GM21529 (cell line): ENCODE results near the gene RTKN2.
"Not testable (repeated sequence)": the region's sequence is repeated elsewhere in the genome, so short reads cannot be mapped to it uniquely, and the experiment has no call there.

Experiments
- ATAC-seq: cut with Tn5 transposase; IDR thresholded peaks from one replicate; pipeline ENCODE4 v1.9.1; 2021; ENCODE audit not compliant: unreplicated experiment

The RTKN2 gene, protein sequence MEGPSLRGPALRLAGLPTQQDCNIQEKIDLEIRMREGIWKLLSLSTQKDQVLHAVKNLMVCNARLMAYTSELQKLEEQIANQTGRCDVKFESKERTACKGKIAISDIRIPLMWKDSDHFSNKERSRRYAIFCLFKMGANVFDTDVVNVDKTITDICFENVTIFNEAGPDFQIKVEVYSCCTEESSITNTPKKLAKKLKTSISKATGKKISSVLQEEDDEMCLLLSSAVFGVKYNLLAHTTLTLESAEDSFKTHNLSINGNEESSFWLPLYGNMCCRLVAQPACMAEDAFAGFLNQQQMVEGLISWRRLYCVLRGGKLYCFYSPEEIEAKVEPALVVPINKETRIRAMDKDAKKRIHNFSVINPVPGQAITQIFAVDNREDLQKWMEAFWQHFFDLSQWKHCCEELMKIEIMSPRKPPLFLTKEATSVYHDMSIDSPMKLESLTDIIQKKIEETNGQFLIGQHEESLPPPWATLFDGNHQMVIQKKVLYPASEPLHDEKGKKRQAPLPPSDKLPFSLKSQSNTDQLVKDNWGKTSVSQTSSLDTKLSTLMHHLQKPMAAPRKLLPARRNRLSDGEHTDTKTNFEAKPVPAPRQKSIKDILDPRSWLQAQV

DNA sequence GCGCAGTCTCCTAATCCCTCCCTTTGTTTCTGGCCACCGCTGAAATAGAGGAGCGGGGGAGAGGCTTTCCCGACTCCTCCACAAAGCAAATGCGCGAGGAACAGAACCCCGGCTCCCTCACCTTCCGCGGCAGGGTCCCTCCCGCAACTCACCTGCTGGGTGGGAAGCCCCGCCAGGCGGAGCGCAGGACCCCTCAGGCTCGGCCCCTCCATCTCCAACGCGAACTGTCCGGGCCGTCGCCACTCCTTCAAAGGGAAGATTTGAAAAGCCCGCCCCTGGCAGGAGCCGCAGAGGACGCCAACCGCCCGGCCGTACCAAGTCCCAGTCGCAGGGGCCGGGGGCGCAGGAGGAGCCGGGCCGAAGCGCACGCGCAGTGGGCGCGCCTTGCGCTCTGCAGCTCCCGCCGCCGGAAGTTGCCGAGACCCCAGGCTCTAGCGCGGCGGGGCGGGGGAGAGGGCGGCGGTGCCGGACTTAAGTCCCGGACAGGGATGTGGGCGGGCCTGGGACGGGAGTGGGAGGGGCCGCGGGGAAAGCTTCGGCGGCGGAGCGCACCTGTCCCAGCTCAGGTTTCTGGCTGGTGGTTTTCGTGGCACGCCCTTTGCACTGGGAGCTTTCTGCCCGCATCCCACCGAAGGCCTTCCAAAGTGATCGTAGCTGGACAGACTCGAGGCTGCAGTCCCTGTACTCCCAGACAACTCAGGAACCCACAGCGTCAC, at the start of gene RTKN2:
Gene RTKN2 (minus strand): TSS at position 446 of the 716 bp plus-strand sequence. CDS start 234 bp downstream, at position 212.
- ATAC-seq, result peak; percentile 75

DNA sequence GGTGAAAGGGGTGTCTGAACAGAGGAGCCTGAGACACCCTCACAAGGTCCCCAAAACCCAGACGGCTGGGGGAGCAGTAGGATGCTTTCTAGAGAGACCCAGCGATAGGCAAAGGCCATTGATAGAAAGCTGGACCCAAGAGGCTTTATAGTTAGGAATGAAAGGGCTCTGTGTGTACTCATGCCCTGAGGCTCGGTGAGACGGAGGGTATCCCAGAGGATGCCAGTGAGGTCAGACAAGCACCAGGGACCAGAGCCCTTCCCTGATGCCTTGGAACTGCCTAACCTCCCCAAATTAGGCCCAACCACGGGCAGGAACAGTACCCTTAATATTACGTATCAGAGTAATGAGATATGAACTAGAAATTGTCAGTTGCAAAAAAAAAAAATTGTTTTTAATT, 48.6 kb upstream of the RTKN2 start:
- no peak for ATAC-seq

GRCh38 chr10:62309254-62309653, 40.6 kb upstream of the RTKN2 start:
- ATAC-seq, result no peak

DNA sequence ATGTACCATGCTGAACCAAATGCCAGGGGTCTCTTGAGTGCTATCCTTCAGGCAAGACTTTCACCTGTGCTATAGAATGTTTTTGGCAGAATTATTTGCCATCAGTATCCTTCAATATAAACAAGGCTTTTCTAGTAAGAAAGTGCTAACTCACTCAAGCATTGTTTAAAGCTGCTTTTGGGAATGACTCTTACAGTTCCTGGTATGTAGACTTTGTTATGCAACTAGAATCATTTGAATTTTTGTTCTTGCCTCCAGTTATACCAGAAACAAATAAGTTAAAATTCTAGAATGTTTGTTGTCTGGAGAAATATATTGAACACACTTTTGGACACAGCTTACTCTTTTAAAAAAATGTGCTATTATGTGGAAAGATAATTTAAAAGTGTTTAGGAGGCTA, 39.5 kb upstream of the RTKN2 start:
- no peak for ATAC-seq

- ATAC-seq, result no peak
Measured at GRCh38 chr10:62307635-62308034, 39.0 kb upstream of the RTKN2 start.

- no peak for ATAC-seq
Measured at GRCh38 chr10:62306663-62307062, 38.0 kb upstream of the RTKN2 start.

GRCh38 chr10:62305813-62306212, 37.2 kb upstream of the RTKN2 start:
- no peak for ATAC-seq

- ATAC-seq, result no peak
Measured at GRCh38 chr10:62303922-62304321, 35.3 kb upstream of the RTKN2 start.

DNA sequence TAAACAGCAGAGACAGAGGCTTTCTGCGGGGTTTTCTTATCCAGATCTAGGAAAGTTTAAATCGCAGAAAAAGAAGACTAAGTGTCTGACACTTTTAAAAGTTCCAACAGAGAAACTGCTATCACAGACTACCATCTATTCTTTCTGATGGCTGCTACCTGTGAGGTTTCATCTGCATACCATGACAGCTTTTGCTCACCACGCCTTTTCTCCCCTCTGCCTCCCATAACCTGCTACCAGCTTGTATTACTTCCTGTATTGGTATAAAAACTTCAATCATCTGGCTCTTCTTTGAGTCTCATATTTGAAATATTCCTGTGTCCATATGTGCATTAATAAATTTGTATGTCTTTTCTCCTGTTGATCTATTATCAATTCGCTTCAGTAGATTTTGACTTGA, 34.1 kb upstream of the RTKN2 start:
- no peak for ATAC-seq

GRCh38 chr10:62297857-62298256, 29.2 kb upstream of the RTKN2 start:
- no peak for ATAC-seq

GRCh38 chr10:62284221-62284620, 15.6 kb upstream of the RTKN2 start:
- ATAC-seq, result no peak

GRCh38 chr10:62281348-62281747, 12.7 kb upstream of the RTKN2 start:
- not testable (repeated sequence) for ATAC-seq

DNA sequence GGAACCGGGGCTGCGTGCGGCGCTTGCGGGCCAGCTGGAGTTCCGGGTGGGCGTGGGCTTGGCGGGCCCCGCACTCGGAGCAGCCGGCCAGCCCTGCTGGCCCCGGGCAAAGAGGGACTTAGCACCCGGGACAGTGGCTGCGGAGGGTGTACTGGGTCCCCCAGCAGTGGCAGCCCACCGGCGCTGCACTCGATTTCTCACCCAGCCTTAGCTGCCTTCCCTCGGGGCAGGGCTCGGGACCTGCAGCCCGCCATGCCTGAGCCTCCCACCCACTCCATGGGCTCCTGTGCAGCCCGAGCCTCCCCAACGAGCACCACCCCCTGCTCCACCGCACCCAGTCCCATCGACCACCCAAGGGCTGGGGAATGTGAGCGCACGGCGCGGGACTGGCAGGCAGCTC, 11.7 kb upstream of the RTKN2 start:
- not testable (repeated sequence) for ATAC-seq

DNA sequence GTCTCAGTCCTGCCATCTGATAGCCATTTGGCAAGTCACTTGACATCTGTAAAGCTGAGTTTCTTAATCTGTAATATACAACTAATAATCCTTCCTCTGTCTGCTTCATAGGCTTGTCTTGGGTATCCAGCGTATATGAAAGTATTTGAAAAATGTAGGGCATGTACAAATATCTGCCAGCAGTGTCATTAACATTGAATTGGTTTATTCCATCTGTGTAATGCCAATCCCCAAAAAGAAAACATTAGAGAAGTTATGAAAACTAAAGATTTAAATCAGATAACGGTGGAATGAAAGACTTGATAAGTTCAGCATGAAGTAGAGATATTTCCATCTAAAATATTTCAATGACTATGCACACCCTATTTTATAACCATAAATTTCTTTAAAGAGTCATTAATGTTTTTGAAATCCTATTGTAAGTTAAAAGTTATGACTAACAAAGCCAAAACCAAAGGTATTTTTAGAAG, 9.8 kb upstream of the RTKN2 start:
- no peak for ATAC-seq

GRCh38 chr10:62277971-62278370, 9.3 kb upstream of the RTKN2 start:
- no peak for ATAC-seq

GRCh38 chr10:62270020-62270419, 1.4 kb upstream of the RTKN2 start:
- no peak for ATAC-seq

GRCh38 chr10:62268027-62268398, 631 bp downstream of the RTKN2 start:
- no peak for ATAC-seq

DNA sequence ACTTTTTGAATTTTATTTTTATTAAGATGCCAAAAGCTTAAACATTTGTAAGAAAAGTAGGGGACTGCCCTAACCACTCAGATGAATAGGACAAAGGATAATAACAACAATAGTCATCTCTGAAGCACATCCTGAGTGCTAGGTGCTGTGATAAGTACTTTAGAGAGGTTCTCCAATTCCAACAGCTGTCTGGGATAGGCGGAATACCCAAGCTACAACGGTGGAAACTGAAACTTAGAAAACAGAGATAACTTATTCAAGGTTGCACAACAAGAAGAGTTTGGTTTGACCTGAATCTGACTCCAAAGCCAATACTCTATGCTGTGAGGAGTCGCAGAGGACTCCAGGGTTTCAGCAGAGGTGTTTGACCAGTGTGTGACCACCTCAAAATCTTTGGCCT, 2.0 kb downstream of the RTKN2 start:
- no peak for ATAC-seq

GRCh38 chr10:62266147-62266546, 2.5 kb downstream of the RTKN2 start:
- ATAC-seq, result no peak

GRCh38 chr10:62264702-62265436, 3.8 kb downstream of the RTKN2 start:
- peak; percentile 35 for ATAC-seq

GRCh38 chr10:62264126-62264525, 4.5 kb downstream of the RTKN2 start:
- no peak for ATAC-seq
